ENCODE measurements around the gene COG3.
A peak's percentile ranks its signal among the peaks of the same experiment; 100 is the strongest.

GRCh38 chr13:45473627-45474026 lies 8.9 kb downstream of the COG3 start:
- TF ChIP-seq MXI1 (conservative IDR thresholded peaks at IDR 0.05; ENCODE audit: poor library complexity, severe bottlenecking) = no peak
- TF ChIP-seq CTCF (IDR thresholded peaks at IDR 0.05; ENCODE audit: poor library complexity, severe bottlenecking) = peak; percentile 9
- TF ChIP-seq REST (IDR thresholded peaks at IDR 0.05; ENCODE audit: borderline replicate concordance) = no peak
- no peak for TF ChIP-seq EP300 (conservative IDR thresholded peaks at IDR 0.05; ENCODE audit: poor library complexity, severe bottlenecking)

Measured in neural cell (in vitro differentiated cells).